PC-9 (cell line): ENCODE measurements around the gene XPO5. TPM values are rescaled to one million over a fixed set of nuclear protein-coding genes. Genes with fewer than 3 reads are reported as not detected.

ENCODE experiments used
- BruUV-seq: library from RNA; stranded (reverse); fragments of 400-500 nt; replicated peaks from 2 replicates; lab custom pipeline; 2021; lab: Mats Ljungman, UMichigan
- CTCF ChIA-PET: fragments of 300-600 bp; sonication (Branson Sonifier 250); formaldehyde crosslinking; loops from one replicate; lab custom pipeline; 2022; ENCODE audit warnings: antibody characterized with exemption; lab: Charles Lee
- POLR2A ChIA-PET: fragments of 300-600 bp; sonication (Branson Sonifier 250); formaldehyde crosslinking; loops from one replicate; lab custom pipeline; 2022; ENCODE audit warnings: antibody characterized with exemption; ENCODE audit not compliant: unreplicated experiment; lab: Charles Lee
- DNase-seq, 2 experiments: peaks; one replicate each; pipeline versions ENCODE4 v3.0.0 to v3.0.0-alpha.2; 2015 to 2022; ENCODE audit warnings: mixed read lengths in 1 of 2
- H2AFZ ChIP-seq: fragments of 200-600 bp; sonication (generic); 2 replicates; pipeline ENCODE4 v1.8.1; 2017; ENCODE audit warnings: antibody characterized with exemption
- H3F3A ChIP-seq: fragments of 200-600 bp; sonication (generic); 2 replicates; pipeline ENCODE4 v1.8.1; 2017; ENCODE audit warnings: antibody characterized with exemption, mild to moderate bottlenecking, low read depth; ENCODE audit not compliant: insufficient read depth
- H3K27ac ChIP-seq: fragments of 200-600 bp; sonication (generic); 2 replicates; pipeline ENCODE4 v1.6.1; 2016; ENCODE audit warnings: mixed run types
- H3K27me3 ChIP-seq: fragments of 200-600 bp; sonication (generic); 2 replicates; pipeline ENCODE4 v1.6.1; 2016; ENCODE audit warnings: low read depth, mixed run types; ENCODE audit not compliant: insufficient read depth
- H3K36me3 ChIP-seq: fragments of 200-600 bp; sonication (generic); 2 replicates; pipeline ENCODE4 v1.6.1; 2016; ENCODE audit warnings: low read depth, mixed run types
- H3K4me1 ChIP-seq: fragments of 200-600 bp; sonication (generic); replicated peaks from 2 replicates; pipeline ENCODE4 v1.6.1; 2016; ENCODE audit warnings: mixed run types; ENCODE audit not compliant: insufficient read depth
- H3K4me2 ChIP-seq: fragments of 200-600 bp; sonication (generic); 2 replicates; pipeline ENCODE4 v1.6.1; 2017; ENCODE audit warnings: mixed run types
- H3K4me3 ChIP-seq: fragments of 200-600 bp; sonication (generic); 2 replicates; pipeline ENCODE4 v1.6.1; 2016; ENCODE audit warnings: mixed run types
- H3K79me2 ChIP-seq: fragments of 200-600 bp; sonication (generic); 2 replicates; pipeline ENCODE4 v1.6.1; 2017; ENCODE audit warnings: low read depth, mixed run types
- H3K9me2 ChIP-seq: fragments of 200-600 bp; sonication (generic); 2 replicates; pipeline ENCODE4 v1.8.1; 2017; ENCODE audit warnings: mild to moderate bottlenecking; ENCODE audit not compliant: insufficient read depth
- H3K9me3 ChIP-seq: fragments of 200-600 bp; sonication (generic); 2 replicates; pipeline ENCODE4 v1.8.1; 2016; ENCODE audit warnings: low read depth; ENCODE audit not compliant: insufficient read depth
- H4K20me1 ChIP-seq: fragments of 200-600 bp; sonication (generic); 2 replicates; pipeline ENCODE4 v1.8.1; 2017; ENCODE audit not compliant: insufficient read depth
- EZH2 ChIP-seq: fragments of 200-600 bp; sonication (generic); IDR thresholded peaks from 2 replicates; pipeline ENCODE4 v1.8.0; 2017; ENCODE audit warnings: antibody characterized with exemption, low read depth
- intact Hi-C: fragments of 100-400 bp; cut with micrococcal nuclease; formaldehyde crosslinking; loops from one replicate; pipeline ENCODE4 v1.10.0; 2022; ENCODE audit not compliant: unreplicated experiment
- total RNA-seq: library from RNA; stranded (reverse); gene quantifications from 2 replicates; pipeline ENCODE4 v1.2.3, GENCODE V29; 2021
- TF ChIP-seq, protein P1 (sequence below): fragments of 200-600 bp; sonication (generic); conservative IDR thresholded peaks from 2 replicates; pipeline ENCODE4 v1.6.1; 2017; ENCODE audit warnings: mixed run types, antibody characterized with exemption, mild to moderate bottlenecking, moderate library complexity

The XPO5 gene
- total RNA-seq, 1 experiment from 2014 or later = 36.1 TPM

DNA sequence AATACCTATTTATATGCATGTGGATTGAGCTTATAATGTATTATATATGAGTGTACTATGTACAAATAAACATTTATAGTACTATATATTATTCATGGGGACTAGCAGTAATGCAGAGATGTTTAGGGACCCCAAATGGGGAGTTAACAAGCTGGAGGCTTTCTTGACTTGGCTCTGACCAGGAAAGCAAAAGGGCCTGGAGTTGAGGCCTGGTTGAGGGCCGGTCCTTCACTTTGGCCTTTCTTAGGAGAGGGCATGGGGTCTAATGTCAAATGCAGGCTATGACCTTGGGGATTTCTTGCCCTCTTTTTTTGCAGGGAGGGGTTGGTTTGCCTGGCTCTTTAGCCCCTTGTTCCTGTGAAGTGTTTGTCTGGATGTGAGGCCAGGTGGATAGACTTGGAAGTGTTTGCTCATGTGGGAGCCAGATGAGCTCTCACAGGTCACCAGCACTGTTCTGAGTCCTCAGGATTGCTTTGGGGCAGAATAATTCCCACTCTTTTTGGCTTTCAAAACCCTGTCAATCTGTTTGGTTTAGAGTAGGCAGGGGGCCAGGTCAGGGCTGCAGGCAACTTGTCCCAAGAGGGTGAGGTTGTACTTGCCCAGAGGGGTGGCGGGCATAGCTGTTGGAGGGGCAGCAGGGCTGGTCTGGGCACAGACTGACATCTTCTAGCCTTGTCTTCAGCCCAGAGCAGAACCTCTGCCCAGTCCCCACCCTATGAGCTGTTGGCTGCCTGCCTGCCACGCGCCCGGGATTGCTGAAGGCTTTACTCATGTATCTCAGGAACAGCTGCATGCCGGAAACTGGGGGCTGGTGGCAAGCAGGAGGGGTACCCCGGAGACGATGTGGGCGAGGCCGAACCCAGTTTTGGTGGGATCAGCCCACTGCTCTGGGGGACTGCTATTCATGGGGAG is 83.8 kb downstream of the XPO5 start:
- no TSS peak for BruUV-seq
- no peaks in the 10 kb centered on the region; the same call in 1 of the 2 replicates for H3K36me3 ChIP-seq
- POLR2A ChIA-PET = interaction anchor here (0.5 to 0.6 kb wide), 4 partner anchors 11 to 613 kb away, joined by 3 to 7 read pairs (median 4); partner anchors contain the start of genes ABCC10 and RPL7L1
- H3K27me3 ChIP-seq = no peaks in the 10 kb centered on the region
- H3K79me2 ChIP-seq = peaks cover 4% of the 10 kb centered on the region; the same call in 1 of the 2 replicates
- DNase-seq = peak in 1 of 2 experiments; percentile 70
- CTCF ChIA-PET = interaction anchor here (0.6 kb wide), 1 partner anchor 35 kb away, joined by 7 read pairs; no protein-coding TSS in a partner anchor
- intact Hi-C loops = loop anchor here (10.0 kb wide), 2 partner anchors 57 to 317 kb away; partner anchors contain the start of gene SRF
- no peak overlapping the region for H3K4me2 ChIP-seq
- H3K9me2 ChIP-seq = no peaks in the 10 kb centered on the region
- H2AFZ ChIP-seq = no peak overlapping the region
- H3K9me3 ChIP-seq = no peaks in the 10 kb centered on the region
- no peak overlapping the region for H3K4me3 ChIP-seq
- TF ChIP-seq, protein P1, sequence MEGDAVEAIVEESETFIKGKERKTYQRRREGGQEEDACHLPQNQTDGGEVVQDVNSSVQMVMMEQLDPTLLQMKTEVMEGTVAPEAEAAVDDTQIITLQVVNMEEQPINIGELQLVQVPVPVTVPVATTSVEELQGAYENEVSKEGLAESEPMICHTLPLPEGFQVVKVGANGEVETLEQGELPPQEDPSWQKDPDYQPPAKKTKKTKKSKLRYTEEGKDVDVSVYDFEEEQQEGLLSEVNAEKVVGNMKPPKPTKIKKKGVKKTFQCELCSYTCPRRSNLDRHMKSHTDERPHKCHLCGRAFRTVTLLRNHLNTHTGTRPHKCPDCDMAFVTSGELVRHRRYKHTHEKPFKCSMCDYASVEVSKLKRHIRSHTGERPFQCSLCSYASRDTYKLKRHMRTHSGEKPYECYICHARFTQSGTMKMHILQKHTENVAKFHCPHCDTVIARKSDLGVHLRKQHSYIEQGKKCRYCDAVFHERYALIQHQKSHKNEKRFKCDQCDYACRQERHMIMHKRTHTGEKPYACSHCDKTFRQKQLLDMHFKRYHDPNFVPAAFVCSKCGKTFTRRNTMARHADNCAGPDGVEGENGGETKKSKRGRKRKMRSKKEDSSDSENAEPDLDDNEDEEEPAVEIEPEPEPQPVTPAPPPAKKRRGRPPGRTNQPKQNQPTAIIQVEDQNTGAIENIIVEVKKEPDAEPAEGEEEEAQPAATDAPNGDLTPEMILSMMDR = no peak
- TF ChIP-seq EZH2 = no peak
- H4K20me1 ChIP-seq = 0 out of 2 replicates have a peak, but pooled peaks cover 14% of the 10 kb centered on the region
- H3K4me1 ChIP-seq = peaks cover 28% of the 10 kb centered on the region
- peaks cover 19% of the 10 kb centered on the region; the same call in 1 of the 2 replicates for H3F3A ChIP-seq
- H3K27ac ChIP-seq = 0 out of 2 replicates have a peak overlapping the region, but pooled peaks have one; percentile 19

GRCh38 chr6:43490523-43490939 is 85.3 kb downstream of the XPO5 start:
- no peak for DNase-seq
- Histone ChIP-seq H2AFZ (no peak overlapping the region), H3K79me2 (peaks cover 4% of the 10 kb centered on the region; the same call in 1 of the 2 replicates), H3K4me3 (no peak overlapping the region), H3F3A (peaks cover 9% of the 10 kb centered on the region; the same call in 1 of the 2 replicates), H3K4me1 (peaks cover 13% of the 10 kb centered on the region), H3K27ac (no peak overlapping the region), H3K9me3 (no peaks in the 10 kb centered on the region), H3K36me3 (no peaks in the 10 kb centered on the region; the same call in 1 of the 2 replicates), H3K4me2 (no peak overlapping the region), H3K9me2 (no peaks in the 10 kb centered on the region), H4K20me1 (0 out of 2 replicates have a peak, but pooled peaks cover 9% of the 10 kb centered on the region), H3K27me3 (no peaks in the 10 kb centered on the region)
- TF ChIP-seq, protein P1 = no peak
- TF ChIP-seq EZH2 = no peak
- CTCF ChIA-PET = no interaction called here
- intact Hi-C loops = loop anchor here (10.0 kb wide), 2 partner anchors 56 to 316 kb away; partner anchors contain the start of gene SRF
- POLR2A ChIA-PET = no interaction called here
- BruUV-seq = no TSS peak
